Ascending aorta (tissue), 2 donors: ENCODE data around the gene P2RX6. TPM values are rescaled to one million over a fixed set of nuclear protein-coding genes. Genes with fewer than 3 reads are reported as not detected.

Experiments
- DNase-seq, 2 donors: peaks; one replicate each; pipeline ENCODE4 v3.0.0-alpha.2; 2019; ENCODE audit warnings: low spot score in 2 of 2
- H3K27ac ChIP-seq, 2 donors: fragments of 200-600 bp; sonication (generic); one replicate each; pipeline ENCODE4 v1.5.1; 2016 to 2017; ENCODE audit warnings: mild to moderate bottlenecking in 1 of 2
- H3K27me3 ChIP-seq: fragments of 200-600 bp; sonication (generic); one replicate; pipeline ENCODE4 v1.5.1; 2017
- H3K36me3 ChIP-seq, 2 donors: fragments of 200-600 bp; sonication (generic); one replicate each; pipeline ENCODE4 v1.5.1; 2016
- H3K4me1 ChIP-seq, 2 donors: fragments of 200-600 bp; sonication (generic); one replicate each; pipeline ENCODE4 v1.5.1; 2016 to 2017; ENCODE audit warnings: mild to moderate bottlenecking in 1 of 2
- H3K4me3 ChIP-seq, 2 donors: fragments of 200-600 bp; sonication (generic); one replicate each; pipeline ENCODE4 v1.5.1; 2016 to 2017; ENCODE audit warnings: mild to moderate bottlenecking in 1 of 2
- H3K9me3 ChIP-seq, 2 donors: fragments of 200-600 bp; sonication (generic); one replicate each; pipeline ENCODE4 v1.5.1; 2016
- CTCF ChIP-seq, 3 experiments: fragments of 200-600 bp in 2 of 3; fragments of 450-650 bp in 1 of 3; sonication (generic) in 2 of 3; IDR thresholded peaks; one replicate each; pipeline ENCODE4 v1.5.1; 2016 to 2019; ENCODE audit warnings: antibody characterized with exemption in 3 of 3, mild to moderate bottlenecking in 1 of 3, moderate library complexity in 1 of 3
- intact Hi-C: fragments of 100-400 bp; cut with DNase I; formaldehyde crosslinking; loops from one replicate; pipeline ENCODE4 v1.15.1; 2023
- total RNA-seq: library from RNA; depleted of rRNA; stranded (reverse); fragments of >200 nt; gene quantifications from one replicate; pipeline ENCODE4 v1.1.0, GENCODE V29; 2016

Gene P2RX6
- total RNA-seq, 1 donor from 2014 or later, result not detected

- Histone ChIP-seq H3K36me3 (peaks cover 33 to 57% of the 10 kb centered on the region in 2 donors), H3K27me3 (no peaks in the 10 kb centered on the region), H3K27ac (no peak overlapping the region), H3K4me1 (peaks cover 8% of the 10 kb centered on the region in 2 donors), H3K9me3 (no peaks in the 10 kb centered on the region), H3K4me3 (no peak overlapping the region)
- TF ChIP-seq CTCF (IDR thresholded peaks at IDR 0.05), result no peak
- no peak for DNase-seq
- intact Hi-C loops, result loop anchor here (10.0 kb wide), 1 partner anchor 657 kb away; the partner anchor contains the start of gene SDF2L1
These were observed 27.6 kb upstream of the P2RX6 start for GRCh38 chr22:20987375-20987774.

GRCh38 chr22:20988573-20989322 is 26.2 kb upstream of the P2RX6 start:
- TF ChIP-seq CTCF (IDR thresholded peaks at IDR 0.05), result no peak
- peaks cover 47 to 71% of the 10 kb centered on the region in 2 donors for H3K36me3 ChIP-seq
- H3K9me3 ChIP-seq, result no peaks in the 10 kb centered on the region
- no peak for DNase-seq
- no peak overlapping the region for H3K27ac ChIP-seq
- no peaks in the 10 kb centered on the region for H3K4me1 ChIP-seq
- H3K27me3 ChIP-seq, result no peaks in the 10 kb centered on the region
- intact Hi-C loops, result loop anchor here (10.0 kb wide), 1 partner anchor 656 kb away; the partner anchor contains the start of gene SDF2L1
- no peak overlapping the region for H3K4me3 ChIP-seq

GRCh38 chr22:20989323-20990138 is 25.4 kb upstream of the P2RX6 start:
- Histone ChIP-seq H3K36me3 (peaks cover 50 to 77% of the 10 kb centered on the region in 2 donors), H3K27ac (no peak overlapping the region)
- intact Hi-C loops, result loop anchor here (2.0 to 10.0 kb wide), 2 partner anchors 21 to 655 kb away; partner anchors contain the start of gene SDF2L1

GRCh38 chr22:20990184-20991180 is 24.5 kb upstream of the P2RX6 start:
- peaks cover 49 to 84% of the 10 kb centered on the region in 2 donors for H3K36me3 ChIP-seq
- H3K4me3 ChIP-seq, result no peak overlapping the region
- no peaks in the 10 kb centered on the region for H3K4me1 ChIP-seq
- H3K27me3 ChIP-seq, result no peaks in the 10 kb centered on the region
- no peak for DNase-seq
- no peak for TF ChIP-seq CTCF (IDR thresholded peaks at IDR 0.05)
- intact Hi-C loops, result loop anchor here (2.0 kb wide), 1 partner anchor 20 kb away; no protein-coding TSS in a partner anchor
- H3K27ac ChIP-seq, result no peak overlapping the region
- no peaks in the 10 kb centered on the region for H3K9me3 ChIP-seq

More at GRCh38 chr22:20989323-20990138, 25.4 kb upstream of the P2RX6 start:
- Histone ChIP-seq H3K4me3 (no peak overlapping the region), H3K4me1 (no peaks in the 10 kb centered on the region), H3K27me3 (no peaks in the 10 kb centered on the region), H3K9me3 (no peaks in the 10 kb centered on the region)
- no peak for DNase-seq
- TF ChIP-seq CTCF (IDR thresholded peaks at IDR 0.05), result no peak
